Measurements from ENCODE around the gene C6orf141.

DNA sequence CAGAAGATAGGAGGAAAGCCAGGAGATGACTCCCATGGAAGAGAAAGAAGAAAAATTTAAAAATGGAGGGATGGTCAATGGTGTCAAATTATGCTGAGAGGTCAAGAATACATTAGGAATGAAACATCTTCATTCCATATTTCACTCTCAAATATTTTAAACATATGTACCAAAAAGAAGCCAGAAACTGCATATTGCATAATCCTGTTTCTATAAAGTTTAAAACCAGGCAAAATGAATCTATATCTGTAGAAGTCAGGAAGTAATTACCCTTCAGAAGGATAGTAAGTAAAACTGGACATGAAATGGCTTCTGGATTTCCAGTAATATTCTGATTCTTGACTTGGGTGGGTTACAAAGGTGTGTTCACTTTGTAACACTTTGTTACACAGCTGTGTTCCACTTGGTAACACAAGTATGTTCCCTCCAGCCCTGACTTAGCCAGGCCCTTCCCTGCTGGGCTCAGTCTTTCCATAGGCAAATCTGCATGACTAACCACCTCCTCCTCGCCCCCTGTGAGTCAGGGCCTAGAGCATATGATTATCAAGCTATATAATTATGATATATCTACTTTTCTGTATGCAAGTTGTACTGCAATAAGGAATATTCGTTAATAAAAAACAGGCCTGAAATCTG is 20.2 kb upstream of the C6orf141 start:
- TF ChIP-seq POLR2AphosphoS5 (IDR thresholded peaks at IDR 0.05; ENCODE audit: low read depth) (no peak), CTCF (IDR thresholded peaks at IDR 0.05; ENCODE audit: insufficient read depth, low read length) (no peak), SPI1 (IDR thresholded peaks at IDR 0.05; ENCODE audit: borderline replicate concordance, low read depth) (no peak)

Data from HL-60 (cell line).